SH-SY5Y (cell line): ENCODE measurements around the gene KBTBD4.

Experiments used
- GATA2 ChIP-seq: IDR thresholded peaks from 2 replicates; pipeline ENCODE4 v1.6.1; 2011; ENCODE audit warnings: mild to moderate bottlenecking, low read depth, low read length
- GATA3 ChIP-seq: IDR thresholded peaks from 2 replicates; pipeline ENCODE4 v1.6.1; 2011; ENCODE audit warnings: low read depth, mild to moderate bottlenecking, low read length, moderate library complexity

- TF ChIP-seq GATA2: no peak
- TF ChIP-seq GATA3: no peak
These were observed 28.0 kb upstream of the KBTBD4 start for GRCh38 chr11:47606731-47607130.
